Activated naive CD8-positive, alpha-beta T cell treated with anti-CD3 and anti-CD28 coated beads, Interleukin-2, amount 50 U/mL, for 24 hours (primary cell): Measurements from ENCODE around the gene ZDHHC14.
"Not testable (repeated sequence)": the region's sequence is repeated elsewhere in the genome, so short reads cannot be mapped to it uniquely, and the experiment has no call there.

Experiments used
- ATAC-seq: fragments of 150-1000 bp; cut with Tn5 transposase; one replicate; pipeline ENCODE4 v1.10.0; 2021
- DNase-seq: peaks from one replicate; pipeline ENCODE4 v3.0.0; 2021
- H3K27ac Mint-ChIP-seq: one replicate; pipeline ENCODE4 v1.8.0; 2021; ENCODE audit warnings: mild to moderate bottlenecking, mixed read lengths
- H3K27me3 Mint-ChIP-seq: one replicate; pipeline ENCODE4 v1.8.0; 2021; ENCODE audit warnings: mixed read lengths
- H3K36me3 Mint-ChIP-seq: one replicate; pipeline ENCODE4 v1.8.0; 2021; ENCODE audit warnings: low read depth, mixed read lengths
- H3K4me1 Mint-ChIP-seq: one replicate; pipeline ENCODE4 v1.8.0; 2021; ENCODE audit warnings: mixed read lengths
- H3K4me3 Mint-ChIP-seq: one replicate; pipeline ENCODE4 v1.8.0; 2021; ENCODE audit warnings: mild to moderate bottlenecking, moderate library complexity, mixed read lengths
- H3K9me3 Mint-ChIP-seq: one replicate; pipeline ENCODE4 v1.8.0; 2021; ENCODE audit warnings: mixed read lengths

The ZDHHC14 gene

GRCh38 chr6:157406661-157407060 lies 25.7 kb downstream of the ZDHHC14 start:
- Mint-ChIP-seq H3K4me1 (no peaks in the 10 kb centered on the region), H3K27ac (no peak overlapping the region), H3K36me3 (no peaks in the 10 kb centered on the region), H3K9me3 (no peaks in the 10 kb centered on the region), H3K4me3 (no peak overlapping the region), H3K27me3 (no peaks in the 10 kb centered on the region)
- DNase-seq (no peak), ATAC-seq (no peak)

- no peak overlapping the region for H3K27ac Mint-ChIP-seq
- no peak overlapping the region for H3K4me3 Mint-ChIP-seq
- no peaks in the 10 kb centered on the region for H3K27me3 Mint-ChIP-seq
- H3K4me1 Mint-ChIP-seq, result no peaks in the 10 kb centered on the region
- no peak for DNase-seq
- no peak for ATAC-seq
- H3K36me3 Mint-ChIP-seq, result no peaks in the 10 kb centered on the region
- no peaks in the 10 kb centered on the region for H3K9me3 Mint-ChIP-seq
Observed at GRCh38 chr6:157407646-157408045, 26.7 kb downstream of the ZDHHC14 start.

- H3K4me1 Mint-ChIP-seq, H3K36me3 Mint-ChIP-seq, H3K4me3 Mint-ChIP-seq, DNase-seq, H3K27me3 Mint-ChIP-seq, H3K27ac Mint-ChIP-seq, H3K9me3 Mint-ChIP-seq, ATAC-seq: not testable (repeated sequence)
Observed at GRCh38 chr6:157408427-157408826, 27.4 kb downstream of the ZDHHC14 start.

GRCh38 chr6:157410045-157410444 lies 29.1 kb downstream of the ZDHHC14 start:
- no peak overlapping the region for H3K27ac Mint-ChIP-seq
- H3K4me3 Mint-ChIP-seq, result no peak overlapping the region
- no peaks in the 10 kb centered on the region for H3K9me3 Mint-ChIP-seq
- no peaks in the 10 kb centered on the region for H3K4me1 Mint-ChIP-seq
- DNase-seq (no peak), ATAC-seq (no peak)
- no peaks in the 10 kb centered on the region for H3K36me3 Mint-ChIP-seq
- no peaks in the 10 kb centered on the region for H3K27me3 Mint-ChIP-seq

- Mint-ChIP-seq H3K4me3 (no peak overlapping the region), H3K9me3 (no peaks in the 10 kb centered on the region), H3K4me1 (no peaks in the 10 kb centered on the region), H3K27ac (no peak overlapping the region), H3K36me3 (no peaks in the 10 kb centered on the region), H3K27me3 (no peaks in the 10 kb centered on the region)
- no peak for DNase-seq
- no peak for ATAC-seq
Observed at GRCh38 chr6:157411368-157411767, 30.4 kb downstream of the ZDHHC14 start.

- Mint-ChIP-seq H3K27me3 (no peaks in the 10 kb centered on the region), H3K27ac (no peak overlapping the region), H3K36me3 (no peaks in the 10 kb centered on the region), H3K4me1 (no peaks in the 10 kb centered on the region), H3K4me3 (no peak overlapping the region), H3K9me3 (no peaks in the 10 kb centered on the region)
- DNase-seq (no peak), ATAC-seq (no peak)
Observed at GRCh38 chr6:157412791-157413190, 31.8 kb downstream of the ZDHHC14 start.

GRCh38 chr6:157420497-157420896 lies 39.5 kb downstream of the ZDHHC14 start:
- Mint-ChIP-seq H3K27ac (peak overlapping the region; percentile 55), H3K36me3 (peaks cover 3% of the 10 kb centered on the region), H3K9me3 (peaks cover 5% of the 10 kb centered on the region), H3K4me1 (peaks cover 3% of the 10 kb centered on the region), H3K4me3 (no peak overlapping the region), H3K27me3 (no peaks in the 10 kb centered on the region)
- ATAC-seq (peak; percentile 80), DNase-seq (no peak)

GRCh38 chr6:157424491-157425020 lies 43.6 kb downstream of the ZDHHC14 start:
- Mint-ChIP-seq H3K27ac (no peak overlapping the region), H3K36me3 (no peaks in the 10 kb centered on the region), H3K27me3 (peaks cover 5% of the 10 kb centered on the region), H3K9me3 (peaks cover 3% of the 10 kb centered on the region), H3K4me3 (no peak overlapping the region), H3K4me1 (peaks cover 28% of the 10 kb centered on the region)
- ATAC-seq (no peak), DNase-seq (no peak)

- peak overlapping the region; percentile 55 for H3K4me3 Mint-ChIP-seq
- H3K27ac Mint-ChIP-seq, result peak overlapping the region; percentile 75
Observed at GRCh38 chr6:157427969-157428368, 47.0 kb downstream of the ZDHHC14 start.

GRCh38 chr6:157428427-157429202 lies 47.6 kb downstream of the ZDHHC14 start:
- ATAC-seq (peak; percentile 98), DNase-seq (peak; percentile 68)
- Mint-ChIP-seq H3K36me3 (peaks cover 3% of the 10 kb centered on the region), H3K4me3 (peak overlapping the region; percentile 48), H3K9me3 (peaks cover 3% of the 10 kb centered on the region), H3K27me3 (peaks cover 5% of the 10 kb centered on the region), H3K4me1 (peaks cover 37% of the 10 kb centered on the region), H3K27ac (peak overlapping the region; percentile 91)

More at GRCh38 chr6:157427969-157428368, 47.0 kb downstream of the ZDHHC14 start:
- Mint-ChIP-seq H3K9me3 (peaks cover 3% of the 10 kb centered on the region), H3K27me3 (peaks cover 5% of the 10 kb centered on the region), H3K36me3 (peaks cover 3% of the 10 kb centered on the region), H3K4me1 (peaks cover 37% of the 10 kb centered on the region)
- ATAC-seq, result no peak
- no peak for DNase-seq

GRCh38 chr6:157429248-157429647 lies 48.3 kb downstream of the ZDHHC14 start:
- Mint-ChIP-seq H3K9me3 (peaks cover 3% of the 10 kb centered on the region), H3K36me3 (peaks cover 3% of the 10 kb centered on the region), H3K27ac (peak overlapping the region; percentile 91), H3K4me3 (peak overlapping the region; percentile 33), H3K4me1 (peaks cover 37% of the 10 kb centered on the region), H3K27me3 (peaks cover 5% of the 10 kb centered on the region)
- DNase-seq, result no peak
- ATAC-seq, result peak; percentile 42

- Mint-ChIP-seq H3K27ac (no peak overlapping the region), H3K27me3 (peaks cover 2% of the 10 kb centered on the region), H3K4me1 (peaks cover 37% of the 10 kb centered on the region), H3K9me3 (peaks cover 3% of the 10 kb centered on the region), H3K4me3 (no peak overlapping the region), H3K36me3 (peaks cover 3% of the 10 kb centered on the region)
- ATAC-seq, result no peak
- no peak for DNase-seq
Observed at GRCh38 chr6:157430834-157431233, 49.8 kb downstream of the ZDHHC14 start.

GRCh38 chr6:157432231-157432891 lies 51.4 kb downstream of the ZDHHC14 start:
- peaks cover 32% of the 10 kb centered on the region for H3K4me1 Mint-ChIP-seq
- peaks cover 3% of the 10 kb centered on the region for H3K9me3 Mint-ChIP-seq
- H3K27me3 Mint-ChIP-seq, result peaks cover 3% of the 10 kb centered on the region
- H3K27ac Mint-ChIP-seq, result no peak overlapping the region
- peaks cover 3% of the 10 kb centered on the region for H3K36me3 Mint-ChIP-seq
- H3K4me3 Mint-ChIP-seq, result no peak overlapping the region
- ATAC-seq, result no peak
- DNase-seq, result no peak

GRCh38 chr6:157432892-157433265 lies 51.9 kb downstream of the ZDHHC14 start:
- Mint-ChIP-seq H3K27me3 (peaks cover 3% of the 10 kb centered on the region), H3K4me1 (peaks cover 28% of the 10 kb centered on the region), H3K27ac (no peak overlapping the region), H3K36me3 (peaks cover 3% of the 10 kb centered on the region), H3K4me3 (no peak overlapping the region), H3K9me3 (peaks cover 3% of the 10 kb centered on the region)
- no peak for DNase-seq
- no peak for ATAC-seq

GRCh38 chr6:157433678-157434081 lies 52.7 kb downstream of the ZDHHC14 start:
- H3K4me3 Mint-ChIP-seq, result no peak overlapping the region
- H3K4me1 Mint-ChIP-seq, result peaks cover 21% of the 10 kb centered on the region
- ATAC-seq (no peak), DNase-seq (no peak)
- H3K27me3 Mint-ChIP-seq, result peaks cover 3% of the 10 kb centered on the region
- no peak overlapping the region for H3K27ac Mint-ChIP-seq
- H3K36me3 Mint-ChIP-seq, result peaks cover 3% of the 10 kb centered on the region
- peaks cover 3% of the 10 kb centered on the region for H3K9me3 Mint-ChIP-seq
